Stimulated activated CD4-positive, alpha-beta T cell treated with anti-CD3 and anti-CD28 coated beads, Interleukin-4, amount 100 ng/mL, for 4 hours (primary cell): ENCODE data around the gene RDH8.

Source experiments
- DNase-seq, 2 experiments: peaks; one replicate each; pipeline ENCODE4 v3.0.0-alpha.2; 2020

RDH8 gene, protein sequence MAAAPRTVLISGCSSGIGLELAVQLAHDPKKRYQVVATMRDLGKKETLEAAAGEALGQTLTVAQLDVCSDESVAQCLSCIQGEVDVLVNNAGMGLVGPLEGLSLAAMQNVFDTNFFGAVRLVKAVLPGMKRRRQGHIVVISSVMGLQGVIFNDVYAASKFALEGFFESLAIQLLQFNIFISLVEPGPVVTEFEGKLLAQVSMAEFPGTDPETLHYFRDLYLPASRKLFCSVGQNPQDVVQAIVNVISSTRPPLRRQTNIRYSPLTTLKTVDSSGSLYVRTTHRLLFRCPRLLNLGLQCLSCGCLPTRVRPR

DNA sequence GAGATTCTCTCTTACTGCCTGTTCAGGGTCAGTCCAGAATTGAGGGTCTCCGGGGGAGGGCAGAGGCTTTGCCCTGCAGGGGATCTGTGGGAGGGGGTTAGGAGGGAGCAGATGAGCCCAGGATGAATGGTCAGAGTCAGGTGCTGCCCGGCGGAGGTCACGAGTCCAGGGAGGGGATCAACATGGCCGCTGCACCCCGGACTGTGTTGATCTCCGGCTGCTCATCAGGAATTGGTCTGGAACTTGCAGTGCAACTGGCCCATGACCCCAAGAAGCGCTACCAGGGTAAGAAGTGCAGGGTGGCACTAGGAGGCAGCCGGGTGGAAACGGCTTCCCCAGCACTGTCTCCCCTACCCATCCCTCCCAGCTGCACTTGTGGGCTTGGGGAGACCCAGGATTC lies at the start of gene RDH8:
Gene RDH8, plus strand, starts transcription at position 168 of the 400 bp plus-strand sequence. Its CDS starts 15 bp downstream, at position 183.
- no peak for DNase-seq

DNA sequence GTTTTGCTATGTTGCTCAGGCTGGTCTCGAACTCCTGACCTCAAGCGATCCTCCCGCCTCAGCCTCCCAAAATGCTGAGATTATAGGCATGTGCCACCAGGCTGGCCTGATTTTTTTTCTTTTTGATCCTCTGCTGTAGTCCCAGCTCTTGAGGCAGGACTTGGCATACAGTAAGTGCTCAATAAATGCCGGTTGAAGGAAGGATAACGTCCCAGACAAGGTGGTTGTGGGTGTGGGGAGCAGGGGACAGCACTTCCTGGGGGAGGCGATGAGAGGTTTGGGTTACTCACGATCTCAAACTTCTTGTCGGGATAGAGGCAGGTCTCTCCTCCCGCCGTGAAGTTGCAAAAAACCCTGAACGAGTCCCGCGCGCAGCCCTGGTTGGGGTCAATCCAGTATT lies 47.3 kb upstream of the RDH8 start:
- DNase-seq, result no peak

DNA sequence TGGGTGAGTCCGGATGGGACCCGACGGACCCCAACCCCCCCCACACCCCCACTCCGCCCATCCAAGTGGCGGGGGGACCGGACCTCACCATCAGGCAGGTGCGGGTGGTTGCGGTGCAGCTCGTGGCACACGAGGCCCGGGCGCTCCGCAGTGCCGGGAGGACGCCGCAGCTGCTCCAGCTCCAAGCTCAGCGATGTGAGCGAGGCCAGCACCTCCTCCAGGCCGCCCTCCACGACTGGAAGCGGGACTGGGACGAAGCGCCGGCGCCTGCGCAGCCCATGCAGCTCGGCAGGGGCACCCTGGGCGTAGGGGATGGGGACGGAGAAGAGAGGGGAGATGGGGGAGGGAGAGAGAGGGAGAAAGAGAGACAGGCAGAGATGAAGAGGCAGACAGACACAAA lies 46.8 kb upstream of the RDH8 start:
- DNase-seq, result no peak

DNA sequence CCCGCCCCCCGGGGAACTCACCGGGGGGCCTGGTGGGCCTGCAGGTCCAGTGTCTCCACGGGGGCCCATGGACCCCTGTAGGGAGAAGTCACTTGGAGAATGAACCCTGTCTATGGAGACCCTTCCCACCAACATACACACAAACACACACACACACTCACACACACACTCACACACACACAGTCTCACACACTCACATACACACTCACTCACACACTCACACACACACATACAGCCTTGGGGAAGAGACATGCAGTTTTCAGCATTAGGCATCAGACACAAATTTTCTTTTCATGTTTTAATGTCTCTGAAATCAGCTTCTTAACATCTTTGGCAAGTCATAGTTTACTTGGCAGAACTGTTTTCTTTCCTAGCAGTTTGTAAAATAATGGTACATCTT lies 46.0 kb upstream of the RDH8 start:
- DNase-seq, result no peak

DNA sequence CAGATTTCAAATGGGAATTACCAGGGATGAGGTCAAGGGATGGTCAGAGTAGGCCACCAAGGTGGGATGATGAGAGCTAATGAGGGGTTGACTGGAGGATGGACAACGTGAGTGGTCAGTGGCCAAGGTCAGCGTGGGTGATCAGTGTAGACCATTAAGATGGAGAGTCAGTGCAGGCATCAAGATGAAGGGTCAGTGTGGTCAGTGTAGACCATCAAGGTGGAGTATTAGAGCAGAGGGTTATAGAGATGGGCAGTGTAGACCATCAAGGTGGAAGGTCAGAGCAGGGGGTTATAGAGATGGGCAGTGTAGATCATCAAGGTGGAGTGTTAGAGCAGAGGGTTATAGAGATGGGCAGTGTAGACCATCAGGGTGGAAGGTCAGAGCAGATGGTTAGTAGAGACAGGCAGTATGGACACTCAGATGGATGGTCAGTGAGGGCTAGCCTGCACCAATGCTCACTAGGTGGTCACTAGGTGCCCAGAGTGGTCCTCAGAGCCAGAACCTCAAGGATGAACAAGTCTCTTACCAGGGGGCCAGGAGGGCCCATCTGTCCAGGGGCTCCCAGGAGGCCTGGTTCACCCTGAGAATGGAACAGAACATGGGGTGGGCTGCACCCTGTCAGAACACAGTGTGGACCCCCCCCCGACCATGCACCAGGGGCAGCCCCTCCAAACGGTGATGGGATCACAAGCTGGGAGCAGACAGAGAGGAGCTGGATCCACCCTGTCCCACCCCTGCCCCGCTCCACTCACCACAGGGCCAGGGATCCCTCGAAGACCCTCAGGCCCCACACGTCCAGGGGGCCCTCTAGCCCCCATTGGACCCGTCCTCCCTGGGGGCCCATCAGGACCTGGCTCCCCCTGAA lies 44.2 kb upstream of the RDH8 start:
- DNase-seq, result no peak

DNA sequence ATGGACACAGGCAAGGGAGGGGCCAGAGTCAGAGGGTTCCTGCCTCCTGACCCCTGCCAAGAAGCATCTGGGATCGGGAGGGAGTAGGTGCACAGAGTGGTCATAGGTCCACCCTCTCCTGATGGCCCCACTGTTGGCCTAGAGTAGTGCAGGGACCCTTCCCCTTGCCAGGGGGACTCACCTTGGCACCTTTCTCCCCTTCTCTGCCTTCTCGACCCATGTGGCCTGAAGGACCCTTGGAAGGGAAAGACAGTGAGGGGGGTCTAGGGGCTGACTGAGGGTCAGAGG lies 43.7 kb upstream of the RDH8 start:
- DNase-seq, result no peak

DNA sequence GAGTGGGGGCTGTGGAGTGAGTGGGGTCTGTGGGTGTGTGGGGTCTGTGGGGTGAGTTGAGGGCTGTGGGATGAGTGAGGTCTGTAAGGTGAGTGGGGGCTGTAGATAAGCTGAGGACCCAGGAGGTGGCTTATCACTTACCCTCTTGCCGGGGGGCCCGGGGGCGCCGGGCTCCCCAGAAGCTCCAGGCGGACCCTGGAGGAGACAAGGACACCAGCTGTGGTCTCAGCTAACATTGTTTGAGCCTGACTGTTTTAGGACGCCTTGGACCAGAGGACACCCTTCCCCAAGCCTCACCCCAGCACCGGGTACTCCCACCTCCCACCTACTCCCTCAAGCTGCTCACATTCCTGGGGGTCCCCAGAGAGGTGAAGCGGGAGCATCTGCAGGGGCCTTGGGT lies 42.8 kb upstream of the RDH8 start:
- no peak for DNase-seq

DNA sequence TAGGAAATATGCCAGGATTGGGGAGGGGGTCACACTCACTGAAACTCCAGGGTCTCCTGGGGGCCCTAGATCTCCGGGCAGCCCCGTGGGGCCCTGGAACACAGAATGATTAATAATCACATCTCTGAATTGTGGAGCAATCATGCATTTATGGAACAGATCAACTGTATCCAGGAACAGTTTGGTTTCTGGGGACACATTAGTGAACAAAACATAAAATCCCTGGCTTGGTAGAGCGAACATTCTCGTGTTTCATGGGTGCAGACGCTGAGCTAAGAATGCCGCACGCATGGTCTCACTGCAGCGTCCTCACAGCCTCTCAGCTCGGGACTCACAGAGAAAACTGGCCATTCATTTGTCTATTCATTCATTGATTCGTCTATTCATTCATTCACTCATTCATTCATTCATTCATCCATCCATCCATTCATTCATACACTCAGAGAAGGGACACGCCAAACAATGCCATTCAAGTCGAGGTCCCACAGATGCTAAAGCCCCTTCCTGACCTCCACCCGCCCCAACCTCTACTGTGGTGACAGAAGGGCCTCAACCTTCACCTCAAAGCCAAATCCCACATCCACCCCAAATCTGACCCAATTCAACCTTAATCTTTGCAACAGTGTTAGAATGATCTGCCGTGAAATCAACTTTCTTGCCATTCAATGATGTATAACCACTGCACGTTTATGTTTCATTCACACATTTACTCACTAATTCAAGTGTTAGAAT lies 42.0 kb upstream of the RDH8 start:
- no peak for DNase-seq

DNA sequence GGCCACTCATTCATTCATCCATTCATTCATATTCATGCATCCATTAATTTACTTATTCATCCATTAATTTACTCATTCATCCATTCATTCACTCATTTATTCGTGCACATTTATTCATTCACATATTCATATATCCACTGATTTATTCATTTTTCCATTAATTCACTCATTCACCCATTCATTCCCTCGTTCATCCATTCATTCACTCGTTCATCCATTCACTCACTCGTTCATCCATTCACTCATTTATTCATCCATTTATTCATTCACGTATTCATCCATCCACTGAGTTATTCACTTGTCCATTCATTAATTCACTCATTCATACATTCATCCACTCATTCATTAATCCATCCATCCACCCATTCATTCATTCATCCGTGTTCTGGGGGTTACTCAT lies 41.2 kb upstream of the RDH8 start:
- DNase-seq, result no peak

DNA sequence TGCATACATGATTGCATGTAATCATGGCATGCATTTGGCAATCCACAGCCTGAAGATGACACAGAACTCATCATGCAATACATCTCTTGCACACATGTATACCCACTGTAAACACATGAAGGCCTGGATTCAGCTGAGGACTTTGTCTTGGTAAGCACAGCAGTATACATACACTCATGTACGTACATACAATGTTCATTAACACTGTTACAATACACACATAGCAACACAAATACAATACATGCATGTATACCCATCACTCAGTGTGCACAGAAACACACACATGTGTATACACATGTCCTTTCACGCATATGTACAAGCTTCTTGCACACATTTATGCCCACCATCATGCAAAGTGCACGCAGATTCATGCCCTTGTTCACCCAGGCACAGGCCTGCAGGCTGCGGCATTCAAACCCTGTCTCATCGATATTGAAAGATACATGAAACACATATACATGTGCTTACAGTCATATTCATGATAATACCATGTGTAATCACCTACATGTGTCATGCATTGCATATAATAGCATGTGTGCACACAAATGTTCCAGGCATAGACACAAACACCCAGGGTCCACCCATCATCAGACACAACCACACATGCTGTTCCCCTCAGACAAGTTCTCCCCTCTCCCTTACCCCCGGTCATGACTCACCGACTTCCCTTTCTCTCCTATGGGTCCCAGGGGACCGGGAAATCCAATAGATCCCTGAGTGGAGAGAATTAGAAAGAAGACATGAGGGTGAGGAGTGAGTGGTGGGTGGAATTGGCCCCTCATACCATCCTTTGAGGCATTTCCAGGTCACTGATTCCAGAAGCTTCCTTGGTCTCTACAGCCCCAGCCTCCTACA lies 31.6 kb upstream of the RDH8 start:
- no peak for DNase-seq

DNA sequence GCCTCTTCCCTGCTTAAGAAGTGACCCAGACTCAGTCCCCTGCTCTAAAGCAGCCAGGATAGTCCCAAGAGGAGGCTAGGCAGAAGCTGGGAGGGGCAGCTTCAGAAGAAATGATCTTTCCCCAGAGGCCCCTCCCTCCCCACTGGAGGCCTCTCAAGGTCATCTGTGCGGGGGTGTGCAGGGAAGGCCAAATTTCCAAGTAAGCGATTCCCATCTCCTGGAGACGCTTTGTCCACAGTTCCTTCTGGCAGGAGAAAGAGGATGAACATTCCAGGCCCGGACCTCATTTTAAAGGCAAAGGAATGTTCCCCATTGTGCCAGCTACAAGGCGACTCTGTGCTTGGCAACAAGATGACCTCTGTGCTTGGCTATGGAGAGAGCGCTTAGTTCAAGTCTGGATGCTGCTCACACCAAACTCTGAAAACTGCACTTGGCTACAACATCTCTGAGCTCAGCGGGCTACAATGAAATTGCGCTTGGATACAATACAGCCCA lies 26.4 kb upstream of the RDH8 start:
- DNase-seq, result no peak

DNA sequence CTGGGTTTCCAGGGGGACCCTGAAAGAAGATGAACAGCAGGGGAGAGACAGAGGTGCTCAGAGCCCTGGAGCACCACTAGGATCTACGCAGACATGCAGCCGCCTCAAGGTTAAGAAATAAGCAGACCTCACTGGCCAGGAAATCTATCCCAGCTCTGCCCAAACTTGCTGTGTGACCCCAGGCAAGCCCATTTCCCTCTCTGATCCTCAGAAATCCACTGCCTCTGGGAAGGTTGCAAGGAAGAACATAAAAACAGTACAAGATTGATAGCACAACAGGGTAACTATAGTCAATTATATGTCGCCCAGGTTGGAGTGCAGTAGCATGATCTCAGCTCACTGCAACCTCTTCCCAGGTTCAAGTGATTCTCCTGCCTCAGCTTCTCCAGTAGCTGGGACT lies 23.8 kb upstream of the RDH8 start:
- DNase-seq, result no peak

DNA sequence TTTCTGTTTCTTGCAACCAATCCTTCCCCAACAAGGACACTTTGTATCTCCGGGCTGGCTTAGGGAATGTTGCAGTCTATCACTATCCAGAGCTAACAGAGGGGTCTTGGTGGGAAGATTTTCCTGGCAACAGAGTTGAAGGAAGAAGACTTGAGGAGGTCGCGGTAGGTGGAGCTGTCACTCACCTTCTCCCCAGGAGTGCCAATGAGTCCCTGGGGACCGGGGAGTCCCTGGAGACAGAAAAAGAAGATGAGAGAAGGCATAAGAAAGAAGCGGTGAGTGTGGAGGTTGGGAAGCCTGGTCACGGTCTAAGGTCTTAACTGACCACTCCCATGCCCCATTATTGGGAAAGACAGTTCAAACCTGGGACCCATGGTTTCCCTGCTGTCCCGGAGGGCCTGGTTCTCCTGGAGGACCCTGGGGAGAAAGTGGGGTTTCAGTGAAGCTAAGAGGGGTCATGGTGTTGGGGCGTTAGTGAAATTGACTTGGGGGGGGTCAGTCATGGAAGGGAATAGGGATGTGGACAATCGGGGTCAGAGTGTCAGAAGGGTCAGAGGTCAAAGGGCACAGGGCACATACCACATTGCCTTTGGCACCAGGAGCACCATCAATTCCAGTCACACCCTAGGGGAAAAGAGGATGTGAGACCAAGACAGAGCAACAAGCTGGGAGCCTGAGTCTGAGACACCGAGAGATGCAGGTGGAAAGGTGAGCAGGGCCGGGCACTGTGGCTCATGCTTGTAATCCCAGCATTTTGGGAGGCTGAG lies 21.7 kb upstream of the RDH8 start:
- no peak for DNase-seq

DNA sequence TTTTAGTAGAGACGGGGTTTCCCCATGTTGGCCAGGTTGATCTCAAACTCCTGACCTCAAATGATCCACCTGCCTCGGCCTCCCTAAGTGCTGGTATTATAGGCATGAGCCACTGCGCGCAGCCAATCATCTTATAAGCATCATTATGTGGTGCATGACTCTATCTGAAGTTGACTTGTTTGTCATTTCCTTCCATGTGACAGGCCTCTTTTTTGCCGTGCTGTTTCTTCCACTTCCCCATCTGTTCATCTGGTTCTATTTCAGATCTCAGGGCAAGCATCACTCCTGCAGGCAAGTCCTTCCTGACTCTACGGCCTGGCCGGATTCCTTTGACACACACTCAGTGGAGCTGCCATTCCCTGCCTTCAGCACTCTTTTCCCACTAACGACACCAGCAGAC lies 18.2 kb upstream of the RDH8 start:
- DNase-seq, result no peak

DNA sequence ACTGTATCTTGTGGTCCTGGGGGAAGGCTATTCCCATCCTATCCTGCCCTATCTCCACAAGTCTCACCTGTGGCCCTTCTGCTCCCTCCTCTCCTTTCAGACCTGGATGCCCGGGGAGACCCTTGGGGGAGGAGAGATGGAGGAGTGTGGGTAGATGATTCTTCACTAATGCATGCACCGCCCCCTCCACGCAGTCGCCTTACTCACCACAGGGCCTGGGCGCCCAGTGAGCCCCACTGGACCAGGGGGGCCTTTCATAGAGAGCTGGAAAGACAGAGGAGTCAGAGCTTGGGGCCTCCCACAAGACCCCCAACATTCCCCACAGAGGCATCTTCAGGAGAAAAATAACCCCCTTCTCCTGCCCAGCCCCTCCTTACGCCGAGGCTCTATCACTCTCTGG lies 17.3 kb upstream of the RDH8 start:
- no peak for DNase-seq

DNA sequence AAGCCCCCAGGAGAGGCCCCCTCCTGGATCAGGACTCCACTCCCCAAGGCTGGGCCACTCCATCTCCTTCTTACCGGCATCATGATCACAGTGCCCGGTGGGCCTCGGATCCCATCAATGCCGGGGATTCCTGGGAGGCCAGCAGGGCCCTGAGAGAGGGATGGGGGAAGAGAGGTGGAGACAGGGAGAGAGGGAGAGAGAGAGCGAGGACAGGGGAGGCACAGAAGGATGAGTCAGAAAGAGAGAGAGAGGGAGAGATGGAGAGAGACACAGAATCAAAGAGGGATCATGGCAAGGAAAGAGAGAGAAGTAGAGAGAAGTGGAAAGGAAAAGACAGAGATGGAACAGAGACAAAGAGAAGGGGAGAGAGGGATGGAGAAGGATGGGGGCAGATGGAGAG lies 16.7 kb upstream of the RDH8 start:
- DNase-seq, result no peak

DNA sequence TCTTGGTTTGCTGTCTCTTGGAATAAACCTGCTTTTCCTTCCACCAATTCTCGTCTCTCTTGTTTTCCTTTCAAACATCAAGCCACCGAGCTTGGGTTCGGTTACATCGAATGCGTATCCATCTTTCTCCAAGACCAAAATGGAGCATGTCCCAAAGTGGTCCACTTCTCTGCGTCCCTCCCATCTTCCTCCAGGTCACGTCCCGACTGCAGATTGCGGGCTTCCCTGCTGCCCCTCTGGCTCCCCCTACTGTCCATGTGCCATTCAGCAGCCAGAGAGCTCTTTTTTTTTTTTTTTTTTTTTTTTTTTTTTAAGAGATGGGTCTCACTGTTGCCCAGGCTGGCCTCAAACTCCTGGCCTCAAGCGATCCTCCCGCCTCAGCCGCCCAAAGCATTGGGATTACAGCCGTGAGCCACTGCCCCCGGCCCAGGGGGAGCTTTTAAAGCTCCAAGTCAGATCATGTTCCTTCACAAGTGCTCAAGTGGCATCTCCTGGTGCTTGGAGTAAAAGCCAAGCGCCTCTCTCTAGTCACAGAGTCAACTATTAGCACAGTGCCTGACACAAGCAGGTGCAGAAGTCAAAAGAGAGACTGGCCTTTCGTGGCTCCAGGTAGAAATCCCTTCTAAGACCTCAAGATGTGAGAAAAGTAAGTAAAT lies 13.0 kb upstream of the RDH8 start:
- peak; percentile 52 to 53 for DNase-seq

DNA sequence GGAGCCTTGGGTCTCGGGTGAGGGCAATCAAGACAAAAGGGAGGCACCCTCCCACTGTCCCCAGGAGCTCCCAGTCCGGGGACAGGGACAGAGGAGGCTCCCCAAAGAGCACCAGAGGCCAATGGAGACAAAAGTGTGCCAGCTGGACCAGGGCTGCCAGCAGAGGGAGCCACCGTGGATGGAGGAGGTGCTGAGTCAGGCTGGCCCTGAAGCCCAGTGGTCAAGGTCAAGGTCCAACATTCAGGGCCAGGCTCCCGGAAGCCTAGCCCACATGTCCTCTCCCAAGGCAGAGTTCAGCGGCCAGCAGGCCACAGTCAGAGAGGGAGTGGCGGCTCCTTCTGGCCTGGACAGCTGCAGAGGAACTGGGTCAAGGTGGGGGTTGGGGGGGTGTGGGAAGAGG lies 11.4 kb upstream of the RDH8 start:
- DNase-seq, result no peak

DNA sequence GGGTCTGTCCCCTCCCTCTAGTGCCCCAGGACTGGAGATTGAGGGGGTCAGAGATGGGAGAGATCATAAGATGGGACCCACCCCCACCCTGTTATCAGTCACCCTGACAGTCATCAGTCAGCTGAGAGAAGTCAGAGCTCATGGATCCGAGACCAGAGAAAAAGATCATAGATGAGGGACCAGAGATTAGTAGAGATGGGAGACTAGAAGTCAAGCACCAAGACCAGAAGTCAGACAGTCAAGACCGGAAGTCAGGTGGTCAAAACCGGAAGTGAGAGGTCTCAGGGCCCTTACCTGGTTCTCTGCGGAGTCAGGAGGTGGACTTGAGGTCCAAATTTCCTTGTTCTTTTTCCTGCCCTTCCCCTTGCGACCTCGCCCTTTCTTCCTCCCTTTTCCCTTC lies 10.0 kb upstream of the RDH8 start:
- no peak for DNase-seq

DNA sequence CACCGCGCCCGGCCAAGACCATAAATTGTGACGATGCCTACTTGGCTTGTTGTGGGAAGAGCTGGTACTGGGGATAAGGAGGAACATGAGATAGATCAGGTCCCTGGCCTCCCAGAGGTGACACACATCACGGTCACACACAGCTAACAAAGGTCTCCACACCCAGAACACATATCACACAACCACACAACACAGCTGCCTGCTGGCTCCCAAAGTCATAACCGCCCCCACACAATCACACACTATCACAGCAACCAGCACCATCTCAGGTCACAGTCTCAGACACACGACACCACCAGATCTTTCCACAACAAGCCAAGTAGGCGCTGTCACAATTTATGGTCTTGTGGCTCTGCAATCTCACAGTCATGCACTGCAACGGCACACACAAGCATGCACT lies 8.7 kb upstream of the RDH8 start:
- no peak for DNase-seq

DNA sequence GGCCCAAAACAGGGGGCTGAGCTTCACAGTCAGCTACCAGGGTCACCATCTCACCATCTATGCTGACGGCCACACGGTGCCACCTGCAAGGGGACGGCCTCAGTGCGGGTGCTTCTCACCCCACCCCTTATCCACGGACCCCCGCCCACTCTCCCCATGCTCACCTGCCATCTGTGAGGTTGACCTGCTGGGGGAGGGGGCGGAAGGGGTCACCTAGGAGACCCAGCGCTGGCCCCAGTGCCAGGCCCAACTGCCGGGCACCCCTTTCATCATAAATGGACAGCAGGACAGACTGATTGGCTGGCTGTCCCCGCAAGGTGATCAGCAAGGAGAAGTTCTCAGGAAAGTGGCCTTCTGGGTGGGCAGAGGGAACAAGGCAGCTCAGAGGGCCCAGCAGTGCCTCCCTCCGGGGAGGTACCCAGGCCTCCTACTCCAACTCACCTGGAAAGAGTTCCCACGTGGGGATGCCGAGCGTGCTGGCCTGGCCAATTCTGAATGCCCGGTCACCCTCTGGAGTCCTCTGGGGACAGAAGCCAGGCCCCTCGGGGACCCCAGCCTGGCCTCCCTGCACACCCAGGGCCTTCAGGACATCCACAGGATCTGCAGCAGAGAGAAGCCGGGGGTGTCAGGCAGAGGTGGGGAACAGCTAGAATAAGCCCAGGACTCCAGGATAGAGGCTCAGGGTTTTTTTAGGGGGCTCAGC lies 7.5 kb upstream of the RDH8 start:
- no peak for DNase-seq
